HCT116 (cell line): ENCODE data around the gene EDEM1.

ENCODE experiments used
- CBX3 ChIP-seq: IDR thresholded peaks from 2 replicates; pipeline ENCODE4 v1.6.1; 2012; ENCODE audit warnings: low read depth
- CTCF ChIP-seq, 3 experiments: fragments of 200-600 bp in 1 of 3; sonication (generic) in 1 of 3; IDR thresholded peaks in 2 of 3; conservative IDR thresholded peaks in 1 of 3; 2 replicates each; pipeline ENCODE4 v1.5.1; 2012 to 2017; ENCODE audit warnings: low read depth in 2 of 3, low read length in 2 of 3, antibody characterized with exemption in 1 of 3, borderline replicate concordance in 1 of 3, control low read depth in 1 of 3, mild to moderate bottlenecking in 1 of 3, mixed read lengths in 1 of 3, mixed run types in 1 of 3, moderate library complexity in 1 of 3; ENCODE audit not compliant: insufficient read depth in 1 of 3
- EZH2 ChIP-seq: fragments of 200-600 bp; sonication (generic); IDR thresholded peaks from 2 replicates; pipeline ENCODE4 v1.6.1; 2017; ENCODE audit warnings: antibody characterized with exemption, mixed run types
- JUND ChIP-seq: IDR thresholded peaks from 2 replicates; pipeline ENCODE4 v1.6.1; 2012
- MAX ChIP-seq: IDR thresholded peaks from 2 replicates; pipeline ENCODE4 v1.6.1; 2012
- POLR2A ChIP-seq: IDR thresholded peaks from 2 replicates; pipeline ENCODE4 v1.7.0; 2011; ENCODE audit warnings: borderline replicate concordance; ENCODE audit not compliant: insufficient read depth, insufficient read length; ENCODE audit errors: extremely low read depth
- POLR2AphosphoS5 ChIP-seq: IDR thresholded peaks from 2 replicates; pipeline ENCODE4 v1.6.1; 2011; ENCODE audit warnings: mild to moderate bottlenecking, low read depth, low read length, moderate library complexity
- RAD21 ChIP-seq: IDR thresholded peaks from 2 replicates; pipeline ENCODE4 v1.6.1; 2012; ENCODE audit warnings: low read depth, mild to moderate bottlenecking
- REST ChIP-seq: IDR thresholded peaks from 2 replicates; pipeline ENCODE4 v1.6.1; 2012; ENCODE audit warnings: low read depth
- SIN3A ChIP-seq: IDR thresholded peaks from 2 replicates; pipeline ENCODE4 v1.6.1; 2012; ENCODE audit warnings: low read depth
- YY1 ChIP-seq: IDR thresholded peaks from 2 replicates; pipeline ENCODE4 v1.6.1; 2011; ENCODE audit warnings: low read length, low read depth, moderate library complexity, mild to moderate bottlenecking; ENCODE audit not compliant: insufficient replicate concordance; ENCODE audit errors: extremely low read depth
- ZNF274 ChIP-seq: fragments of 200-500 bp; sonication (Bioruptor generic); IDR thresholded peaks from 2 replicates; pipeline ENCODE4 v1.6.1; 2014; ENCODE audit warnings: mild to moderate bottlenecking, low read depth, low read length, inconsistent platforms
- TF ChIP-seq, protein P1 (sequence below): IDR thresholded peaks from 2 replicates; pipeline ENCODE4 v1.6.1; 2012

- no peak for TF ChIP-seq SIN3A
- no peak for TF ChIP-seq CTCF (IDR thresholded peaks at IDR 0.05 in 2 of 3, conservative IDR thresholded peaks at IDR 0.05 in 1 of 3; ENCODE audit: borderline replicate concordance in 1 of 3, insufficient read depth in 1 of 3, low read depth in 2 of 3, low read length in 2 of 3)
- no peak for TF ChIP-seq YY1
- no peak for TF ChIP-seq POLR2A
- TF ChIP-seq JUND, result no peak
- no peak for TF ChIP-seq CBX3
- TF ChIP-seq REST, result no peak
- TF ChIP-seq ZNF274, result no peak
- no peak for TF ChIP-seq POLR2AphosphoS5
- TF ChIP-seq RAD21, result no peak
- no peak for TF ChIP-seq MAX
- TF ChIP-seq, protein P1, sequence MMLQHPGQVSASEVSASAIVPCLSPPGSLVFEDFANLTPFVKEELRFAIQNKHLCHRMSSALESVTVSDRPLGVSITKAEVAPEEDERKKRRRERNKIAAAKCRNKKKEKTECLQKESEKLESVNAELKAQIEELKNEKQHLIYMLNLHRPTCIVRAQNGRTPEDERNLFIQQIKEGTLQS, result no peak
- no peak for TF ChIP-seq EZH2
Measured at GRCh38 chr3:5240740-5241139, 53.2 kb downstream of the EDEM1 start.
